ENCODE data around the gene IRF2.

GRCh38 chr4:184417802-184418511 lies 56.4 kb downstream of the IRF2 start:
- TF ChIP-seq CTCF (IDR thresholded peaks at IDR 0.05) (no peak), POLR2A (IDR thresholded peaks at IDR 0.05) (no peak)

Data from adrenal gland (tissue), 5 donors.